GM18507 (cell line): ENCODE results near the gene FCRLA.
A peak's percentile ranks its signal among the peaks of the same experiment; 100 is the strongest.
"Not testable (repeated sequence)": the region's sequence is repeated elsewhere in the genome, so short reads cannot be mapped to it uniquely, and the experiment has no call there.

Experiments
- DNase-seq: peaks from one replicate; pipeline ENCODE4 v3.0.0; 2011; ENCODE audit warnings: low read depth; ENCODE audit not compliant: insufficient read length; ENCODE audit errors: extremely low spot score
- FAIRE-seq: peaks from 2 replicates; lab custom pipeline; 2011; peaks lifted over from hg19 to GRCh38; lab: Jason Lieb, UNC

The FCRLA gene

GRCh38 chr1:161706482-161707347 lies at the start of gene FCRLA:
TSS of gene FCRLA (plus strand) at chr1:161707229. CDS start at chr1:161707265, 36 bp downstream.
- no peak for DNase-seq
- peak; percentile 99 for FAIRE-seq

GRCh38 chr1:161658524-161658923 lies 48.5 kb upstream of the FCRLA start:
- not testable (repeated sequence) for DNase-seq
- FAIRE-seq: peak; percentile 65

GRCh38 chr1:161661660-161662311 lies 45.2 kb upstream of the FCRLA start:
- not testable (repeated sequence) for DNase-seq
- peak; percentile 61 for FAIRE-seq

GRCh38 chr1:161662684-161663339 lies 44.2 kb upstream of the FCRLA start, which contains the start of gene FCGR2B:
TSS of gene FCGR2B (plus strand) at chr1:161663143. CDS start at chr1:161663242, 99 bp downstream.
- peak; percentile 94 for FAIRE-seq
- not testable (repeated sequence) for DNase-seq

GRCh38 chr1:161663569-161663968 lies 43.5 kb upstream of the FCRLA start:
- DNase-seq: not testable (repeated sequence)

GRCh38 chr1:161664689-161665088 lies 42.3 kb upstream of the FCRLA start:
- not testable (repeated sequence) for FAIRE-seq, DNase-seq

More at GRCh38 chr1:161663569-161663968, 43.5 kb upstream of the FCRLA start:
- not testable (repeated sequence) for FAIRE-seq

GRCh38 chr1:161671045-161672020 lies 35.7 kb upstream of the FCRLA start:
- not testable (repeated sequence) for FAIRE-seq

GRCh38 chr1:161673437-161673836 lies 33.6 kb upstream of the FCRLA start:
- DNase-seq, FAIRE-seq: not testable (repeated sequence)

More at GRCh38 chr1:161671045-161672020, 35.7 kb upstream of the FCRLA start:
- DNase-seq: not testable (repeated sequence)

GRCh38 chr1:161674447-161674846 lies 32.6 kb upstream of the FCRLA start:
- not testable (repeated sequence) for DNase-seq, FAIRE-seq

GRCh38 chr1:161674908-161675307 lies 32.1 kb upstream of the FCRLA start:
- not testable (repeated sequence) for FAIRE-seq, DNase-seq

- FAIRE-seq: no peak
Observed at GRCh38 chr1:161676441-161676840, 30.6 kb upstream of the FCRLA start.

GRCh38 chr1:161676958-161677689 lies 29.9 kb upstream of the FCRLA start:
- DNase-seq (no peak), FAIRE-seq (no peak)

More at GRCh38 chr1:161676441-161676840, 30.6 kb upstream of the FCRLA start:
- no peak for DNase-seq

- DNase-seq (no peak), FAIRE-seq (no peak)
Observed at GRCh38 chr1:161678500-161678899, 28.5 kb upstream of the FCRLA start.

- DNase-seq: no peak
- no peak for FAIRE-seq
Observed at GRCh38 chr1:161681879-161682278, 25.1 kb upstream of the FCRLA start.

- FAIRE-seq: peak; percentile 60
- no peak for DNase-seq
Observed at GRCh38 chr1:161688946-161689345, 18.1 kb upstream of the FCRLA start.

GRCh38 chr1:161691846-161692245 lies 15.2 kb upstream of the FCRLA start:
- no peak for FAIRE-seq
- DNase-seq: no peak

- DNase-seq, FAIRE-seq: not testable (repeated sequence)
Observed at GRCh38 chr1:161693020-161693712, 13.9 kb upstream of the FCRLA start.
